Measurements from ENCODE around the gene IL1F10. TPM values are rescaled to one million over a fixed set of nuclear protein-coding genes. Genes with fewer than 3 reads are reported as not detected.
A peak's percentile ranks its signal among the peaks of the same experiment; 100 is the strongest.

Gene IL1F10
- total RNA-seq, 4 donors from 2014 or later: 0.80 to 23.2 (median 18.3) TPM

GRCh38 chr2:113039719-113040118, 28.1 kb upstream of the IL1F10 start:
- no peak for TF ChIP-seq POLR2A (IDR thresholded peaks at IDR 0.05)
- no peak for TF ChIP-seq EP300 (IDR thresholded peaks at IDR 0.05)
- no peak for TF ChIP-seq CTCF (IDR thresholded peaks at IDR 0.05)
- TF ChIP-seq POLR2AphosphoS5 (IDR thresholded peaks at IDR 0.05): no peak
- Histone ChIP-seq H3K9me3 (no peaks in the 10 kb centered on the region), H3K4me3 (no peak overlapping the region), H3K4me1 (no peaks in the 10 kb centered on the region), H3K27me3 (peaks cover 1% of the 10 kb centered on the region), H3K36me3 (no peaks in the 10 kb centered on the region), H3K27ac (no peak overlapping the region)
- WGBS: 66% methylated on average over 5 of the region's 5 CpGs
- DNase-seq (ENCODE audit: low spot score in 2 of 2): no peak

GRCh38 chr2:113041871-113042270, 25.9 kb upstream of the IL1F10 start:
- Histone ChIP-seq H3K36me3 (no peaks in the 10 kb centered on the region), H3K4me3 (no peak overlapping the region), H3K9me3 (no peaks in the 10 kb centered on the region), H3K27ac (no peak overlapping the region), H3K4me1 (no peaks in the 10 kb centered on the region), H3K27me3 (no peaks in the 10 kb centered on the region)
- no peak for DNase-seq (ENCODE audit: low spot score in 2 of 2)
- WGBS: 67% methylated on average over 5 of the region's 5 CpGs
- TF ChIP-seq POLR2A (IDR thresholded peaks at IDR 0.05) (no peak), CTCF (IDR thresholded peaks at IDR 0.05) (peak in 1 of 2 donors; percentile 7), EP300 (IDR thresholded peaks at IDR 0.05) (no peak), POLR2AphosphoS5 (IDR thresholded peaks at IDR 0.05) (no peak)

- no peak for TF ChIP-seq CTCF (IDR thresholded peaks at IDR 0.05)
- TF ChIP-seq POLR2AphosphoS5 (IDR thresholded peaks at IDR 0.05): no peak
- no peak for TF ChIP-seq EP300 (IDR thresholded peaks at IDR 0.05)
- TF ChIP-seq POLR2A (IDR thresholded peaks at IDR 0.05): no peak
- peaks cover 5% of the 10 kb centered on the region for H3K27me3 ChIP-seq
- no peaks in the 10 kb centered on the region for H3K9me3 ChIP-seq
- no peaks in the 10 kb centered on the region for H3K36me3 ChIP-seq
- no peak for DNase-seq (ENCODE audit: low spot score in 2 of 2)
- no peak overlapping the region for H3K27ac ChIP-seq
- WGBS: 69% methylated on average over 5 of the region's 5 CpGs
- H3K4me3 ChIP-seq: no peak overlapping the region
- no peaks in the 10 kb centered on the region for H3K4me1 ChIP-seq
Measured at GRCh38 chr2:113046465-113046864, 21.3 kb upstream of the IL1F10 start.

GRCh38 chr2:113050921-113051895, 16.6 kb upstream of the IL1F10 start:
- Histone ChIP-seq H3K27ac (no peak overlapping the region), H3K4me3 (no peak overlapping the region), H3K27me3 (peaks cover 5% of the 10 kb centered on the region), H3K4me1 (no peaks in the 10 kb centered on the region), H3K36me3 (no peaks in the 10 kb centered on the region), H3K9me3 (peaks cover 9% of the 10 kb centered on the region)
- no peak for DNase-seq (ENCODE audit: low spot score in 2 of 2)
- 96% methylated on average over 12 of the region's 38 CpGs for WGBS
- TF ChIP-seq POLR2A (IDR thresholded peaks at IDR 0.05) (no peak), EP300 (IDR thresholded peaks at IDR 0.05) (no peak), CTCF (IDR thresholded peaks at IDR 0.05) (no peak), POLR2AphosphoS5 (IDR thresholded peaks at IDR 0.05) (no peak)

- Histone ChIP-seq H3K27me3 (peaks cover under 1% of the 10 kb centered on the region), H3K4me3 (no peak within 1 kb of the TSS), H3K36me3 (no peaks in the 10 kb centered on the region), H3K9me3 (peaks cover 9% of the 10 kb centered on the region), H3K27ac (no peak within 1 kb of the TSS), H3K4me1 (no peaks in the 10 kb centered on the region)
- WGBS: 71% methylated on average over 6 of the region's 6 CpGs
- no peak for DNase-seq (ENCODE audit: low spot score in 2 of 2)
- TF ChIP-seq POLR2A (IDR thresholded peaks at IDR 0.05) (no peak), EP300 (IDR thresholded peaks at IDR 0.05) (no peak), CTCF (IDR thresholded peaks at IDR 0.05) (no peak)
Measured at GRCh38 chr2:113052396-113052917, 15.3 kb upstream of the IL1F10 start, which contains the start of gene IL36B. Gene IL36B, minus strand, starts transcription at chr2:113052867.

Measured in suprapubic skin (tissue), 4 donors.